Measurements from ENCODE around the gene CFAP47. TPM values are rescaled to one million over a fixed set of nuclear protein-coding genes. Genes with fewer than 3 reads are reported as not detected.
A peak's percentile ranks its signal among the peaks of the same experiment; 100 is the strongest.

CFAP47 gene
- polyA plus RNA-seq, 2 of the 4 experiments (the other 2 are of a cell fraction), result 0.03 TPM; not detected in 1

DNA sequence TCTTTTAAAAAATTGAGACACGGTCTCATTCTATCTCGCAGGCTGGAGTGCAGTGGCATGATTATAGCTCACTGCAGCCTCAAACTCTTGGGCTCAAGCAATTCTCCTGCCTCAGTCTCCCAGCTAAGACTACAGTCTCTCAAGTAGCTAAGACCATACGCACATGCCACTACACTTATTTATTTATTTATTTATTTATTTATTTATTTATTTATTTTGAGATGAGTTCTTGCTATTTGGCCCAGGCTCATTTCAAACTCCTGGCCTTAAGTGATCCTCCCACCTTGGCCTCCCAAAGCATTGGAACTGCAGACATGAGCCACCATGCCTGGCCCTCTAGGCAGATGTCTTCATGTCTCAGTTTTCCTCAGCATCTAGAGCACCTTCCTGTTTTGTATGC, 482.2 kb downstream of the CFAP47 start:
- no peak for TF ChIP-seq JUN (IDR thresholded peaks at IDR 0.05)
- TF ChIP-seq ZC3H11A (IDR thresholded peaks at IDR 0.05), result peak; percentile 50
- Histone ChIP-seq H3K4me3 (no peak overlapping the region), H3K4me2 (no peak overlapping the region), H3K4me1 (no peaks in the 10 kb centered on the region), H3K27ac (no peak overlapping the region), H3K9me3 (no peaks in the 10 kb centered on the region)
- ATAC-seq (no peak), DNase-seq (ENCODE audit: low read depth in 1 of 2, low spot score in 1 of 2) (no peak), FAIRE-seq (no peak)
- POLR2A ChIA-PET, result no interaction called here
- 8% methylated on average over 3 of the region's 3 CpGs for WGBS (ENCODE audit: missing lambda C conversion rate)
- CTCF ChIA-PET, result no interaction called here

DNA sequence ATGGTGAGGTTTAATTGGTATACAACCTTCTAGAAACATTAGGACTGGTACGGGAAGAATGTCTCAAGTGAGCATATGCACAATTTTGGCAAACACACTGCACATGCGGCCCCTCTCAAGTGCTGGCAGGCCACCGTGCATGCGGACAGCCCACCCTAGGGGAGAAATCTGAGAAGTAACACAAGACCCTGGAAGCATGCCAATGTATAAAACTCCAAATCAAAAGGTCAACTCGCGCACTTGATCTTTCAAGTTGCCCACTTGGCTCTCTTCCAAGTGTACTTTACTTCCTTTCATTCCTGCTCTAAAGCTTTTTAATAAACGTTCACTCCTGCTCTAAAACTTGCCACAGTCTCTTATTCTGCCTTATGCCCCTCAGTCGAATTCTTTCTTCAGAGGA, 488.3 kb downstream of the CFAP47 start:
- FAIRE-seq, result no peak
- TF ChIP-seq HOXB5 (CRISPR knock-in tag; IDR thresholded peaks at IDR 0.05) (no peak), PBX3 (IDR thresholded peaks at IDR 0.05) (no peak), ELK1 (IDR thresholded peaks at IDR 0.05; ENCODE audit: low read depth, low read length) (no peak), NPAS2 (CRISPR knock-in tag; IDR thresholded peaks at IDR 0.05; ENCODE audit: borderline replicate concordance) (no peak), CBX2 (IDR thresholded peaks at IDR 0.05; ENCODE audit: borderline replicate concordance, low read depth) (no peak), HOXA7 (CRISPR knock-in tag; IDR thresholded peaks at IDR 0.05) (no peak), RCOR1 (IDR thresholded peaks at IDR 0.05; ENCODE audit: low read depth, low read length) (no peak), HEYL (CRISPR knock-in tag; IDR thresholded peaks at IDR 0.05) (no peak), FOSL2 (IDR thresholded peaks at IDR 0.05) (no peak), FOSL2 (CRISPR knock-in tag; IDR thresholded peaks at IDR 0.05) (no peak), EHMT2 (IDR thresholded peaks at IDR 0.05; ENCODE audit: low read depth) (no peak), ESRRA (IDR thresholded peaks at IDR 0.05; ENCODE audit: borderline replicate concordance, low read length) (no peak), TP53 (CRISPR knock-in tag; IDR thresholded peaks at IDR 0.05) (no peak), ZNF302 (CRISPR knock-in tag; IDR thresholded peaks at IDR 0.05) (no peak), BCL3 (IDR thresholded peaks at IDR 0.05) (no peak), ZSCAN20 (CRISPR knock-in tag; IDR thresholded peaks at IDR 0.05) (no peak), USF2 (IDR thresholded peaks at IDR 0.05) (no peak), BHLHE40 (IDR thresholded peaks at IDR 0.05; ENCODE audit: low read depth, low read length) (no peak), ATOH8 (CRISPR knock-in tag; IDR thresholded peaks at IDR 0.05; ENCODE audit: low read depth) (no peak), MYC (IDR thresholded peaks at IDR 0.05; ENCODE audit: borderline replicate concordance, low read length) (no peak)
- ATAC-seq, result no peak
- no peak overlapping the region for H3K4me2 ChIP-seq
- no peaks in the 10 kb centered on the region for H3K9me3 ChIP-seq
- 35% methylated on average over 8 of the region's 8 CpGs for WGBS (ENCODE audit: missing lambda C conversion rate)
- no peak overlapping the region for H3K27ac ChIP-seq
- no peaks in the 10 kb centered on the region for H3K4me1 ChIP-seq
- ChIA-PET POLR2A (no interaction called here), CTCF (no interaction called here)
- no peak overlapping the region for H3K4me3 ChIP-seq
- no peak for DNase-seq (ENCODE audit: low read depth in 1 of 2, low spot score in 1 of 2)
